ENCODE data around the gene PARS2. TPM values are rescaled to one million over a fixed set of nuclear protein-coding genes. Genes with fewer than 3 reads are reported as not detected.

Gene PARS2
- total and polyA plus RNA-seq, 8 donors, result 0.61 to 3.6 (median 1.9) TPM

- no peak for FAIRE-seq
- no peak overlapping the region for H3K27ac ChIP-seq
- no peak overlapping the region for H3K4me3 ChIP-seq
- ATAC-seq, result no peak
- no peaks in the 10 kb centered on the region for H3K9me3 ChIP-seq
- peak in 1 of 6 donors; percentile 74 for DNase-seq
- no peak for TF ChIP-seq CTCF (IDR thresholded peaks at IDR 0.05)
- H3K36me3 ChIP-seq, result peaks cover 0 to 17% (median 0%) of the 10 kb centered on the region in 3 donors
- no peaks in the 10 kb centered on the region for H3K27me3 ChIP-seq
- 88 to 95% methylated on average over 23 to 25 of the region's 25 CpGs for WGBS, 2 donors
- H3K4me1 ChIP-seq, result no peaks in the 10 kb centered on the region
- intact Hi-C loops (cut with DNase I), result no loop called here
Measured at GRCh38 chr1:54754486-54755285, 9.6 kb downstream of the PARS2 start.

- Histone ChIP-seq H3K36me3 (peaks cover 0 to 17% (median 0%) of the 10 kb centered on the region in 3 donors), H3K27me3 (no peaks in the 10 kb centered on the region), H3K4me1 (no peaks in the 10 kb centered on the region), H3K27ac (no peak overlapping the region), H3K9me3 (no peaks in the 10 kb centered on the region), H3K4me3 (no peak overlapping the region)
- peak in 1 of 6 donors; percentile 48 for DNase-seq
- no peak for FAIRE-seq
- WGBS, 2 donors, result 94 to 96% methylated on average over 22 of the region's 22 CpGs
- ATAC-seq, result no peak
- TF ChIP-seq CTCF (IDR thresholded peaks at IDR 0.05), result no peak
- intact Hi-C loops (cut with DNase I), result no loop called here
Measured at GRCh38 chr1:54754045-54754444, 10.3 kb downstream of the PARS2 start.

- DNase-seq (no peak), ATAC-seq (no peak), FAIRE-seq (no peak)
- H3K27ac ChIP-seq, result no peak overlapping the region
- no peak overlapping the region for H3K4me3 ChIP-seq
- 62 to 70% methylated on average over 4 of the region's 4 CpGs for WGBS, 2 donors
- H3K4me1 ChIP-seq, result no peaks in the 10 kb centered on the region
- H3K36me3 ChIP-seq, result no peaks in the 10 kb centered on the region
- no peak for TF ChIP-seq CTCF (IDR thresholded peaks at IDR 0.05)
- intact Hi-C loops (cut with DNase I), result no loop called here
- H3K9me3 ChIP-seq, result no peaks in the 10 kb centered on the region
- H3K27me3 ChIP-seq, result no peaks in the 10 kb centered on the region
Measured at GRCh38 chr1:54751426-54751825, 12.9 kb downstream of the PARS2 start.

- ATAC-seq, result no peak
- FAIRE-seq, result no peak
- Histone ChIP-seq H3K4me1 (no peaks in the 10 kb centered on the region), H3K4me3 (no peak overlapping the region), H3K36me3 (no peaks in the 10 kb centered on the region), H3K27me3 (no peaks in the 10 kb centered on the region), H3K9me3 (no peaks in the 10 kb centered on the region), H3K27ac (no peak overlapping the region)
- no peak for TF ChIP-seq CTCF (IDR thresholded peaks at IDR 0.05)
- 67 to 72% methylated on average over 6 of the region's 6 CpGs for WGBS, 2 donors
- no peak for DNase-seq
- intact Hi-C loops (cut with DNase I), result no loop called here
Measured at GRCh38 chr1:54750596-54750995, 13.7 kb downstream of the PARS2 start.
